ENCODE data around the gene WHRN. TPM values are rescaled to one million over a fixed set of nuclear protein-coding genes. Genes with fewer than 3 reads are reported as not detected.

Gene WHRN
- total RNA-seq, 5 donors from 2014 or later (not counting 1 experiment from before 2014, with no cell fraction given) = 11.4 to 46.0 (median 13.0) TPM

DNA sequence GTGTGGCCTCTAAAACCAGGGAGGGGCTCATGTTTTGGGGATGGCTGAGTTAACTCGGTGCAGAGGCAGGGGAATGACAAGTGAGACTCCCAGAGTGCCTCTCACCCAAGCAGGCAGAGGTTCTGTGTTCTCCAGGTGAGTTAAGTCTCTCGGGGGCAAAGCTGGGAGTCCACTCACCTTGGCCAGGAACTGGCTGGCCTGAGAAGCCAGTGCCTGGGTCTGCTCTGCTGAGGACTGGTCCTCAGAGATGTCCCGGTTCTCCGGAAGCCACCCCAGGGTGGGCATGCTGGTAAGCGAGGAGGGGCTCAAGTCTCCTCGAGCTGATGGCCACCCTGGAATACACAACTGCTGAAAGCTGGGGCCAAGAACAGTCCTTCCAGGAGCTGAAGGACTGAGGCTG lies 137.9 kb downstream of the WHRN start:
- ATAC-seq (replicated peaks in 1 of 4) = no peak
- no peak overlapping the region for H3K4me3 ChIP-seq (ENCODE audit: control insufficient read depth in 1 of 2, extremely low read depth in 1 of 2, low read length in 1 of 2)
- Mint-ChIP-seq H3K9me3 (no peaks in the 10 kb centered on the region), H3K4me1 (peaks cover 85 to 95% (median 90%) of the 10 kb centered on the region in 3 donors), H3K27me3 (no peaks in the 10 kb centered on the region), H3K27ac (peak overlapping the region; percentile 93 to 97), H3K4me3 (peak overlapping the region; percentile 53 to 77 (median 59)), H3K36me3 (peaks cover 56% of the 10 kb centered on the region)
- no peaks in the 10 kb centered on the region for H3K9me3 ChIP-seq
- DNase-seq = no peak
- peaks cover 6 to 88% of the 10 kb centered on the region in 2 donors for H3K36me3 ChIP-seq (ENCODE audit: control insufficient read depth in 2 of 2, extremely low read depth in 1 of 2, insufficient read depth in 1 of 2, low read length in 1 of 2)
- H3K27me3 ChIP-seq (replicated peaks in 1 of 2; ENCODE audit: control insufficient read depth in 2 of 2, extremely low read depth in 1 of 2, insufficient read depth in 2 of 2, low read length in 1 of 2) = no peaks in the 10 kb centered on the region
- ChIA-PET CTCF (interaction anchor here (0.5 to 4.7 kb wide), 8 partner anchors 18 to 286 kb away, joined by 3 to 25 read pairs (median 4); partner anchors contain the start of gene AKNA (in 1 of the 2)), POLR2A (interaction anchor here in 1 of 2 donors (1.2 to 2.7 kb wide), 4 partner anchors 16 to 30 kb away, joined by 3 to 16 read pairs (median 6); partner anchors contain the start of gene AKNA)
- H3K4me1 ChIP-seq (ENCODE audit: control insufficient read depth in 1 of 2, extremely low read depth in 1 of 2, insufficient read depth in 2 of 2, low read length in 2 of 2) = peaks cover 85 to 95% of the 10 kb centered on the region in 2 experiments
- peak overlapping the region; percentile 96 for H3K27ac ChIP-seq (ENCODE audit: low read length)
- 51% methylated on average over 4 of the region's 6 CpGs for WGBS (ENCODE audit: insufficient coverage)

DNA sequence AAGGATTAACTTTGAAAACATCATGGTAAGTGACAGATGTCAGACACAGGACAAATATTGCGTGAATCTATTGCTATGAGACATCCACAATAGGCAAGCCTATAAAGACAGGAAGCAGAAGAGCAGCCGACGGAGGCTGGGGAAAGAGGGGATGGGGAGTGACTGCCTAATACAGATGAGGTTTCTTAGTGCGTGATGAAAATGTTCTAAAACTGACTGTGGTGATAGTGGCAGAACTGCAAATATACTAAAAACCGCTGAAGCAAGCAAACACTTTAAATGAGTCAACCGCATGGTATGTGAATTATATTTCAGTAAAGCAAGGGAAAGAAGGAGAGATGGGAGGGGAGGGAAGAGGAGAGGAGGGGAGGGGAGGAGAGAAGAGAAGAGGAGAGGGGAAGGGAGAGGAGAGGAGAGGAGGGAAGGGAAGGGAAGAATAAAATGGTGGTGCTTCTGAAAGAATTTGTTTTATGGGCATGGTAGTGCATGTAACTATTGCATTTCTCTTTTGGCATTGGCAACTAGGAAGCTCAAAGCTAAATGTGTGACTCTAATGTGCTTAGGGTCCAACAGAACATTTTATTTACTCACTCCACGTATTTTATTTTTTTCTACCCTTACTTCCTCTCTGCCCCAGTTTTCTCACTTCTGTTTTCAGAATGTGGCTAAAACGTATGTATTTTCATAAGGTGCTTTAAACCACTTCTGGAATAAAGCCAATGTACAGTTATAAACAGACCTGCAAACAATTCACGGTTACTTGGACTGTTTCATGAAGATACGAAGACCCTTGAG lies 138.7 kb downstream of the WHRN start:
- no peaks in the 10 kb centered on the region for H3K9me3 Mint-ChIP-seq
- H3K4me1 Mint-ChIP-seq = peaks cover 82 to 94% (median 89%) of the 10 kb centered on the region in 3 donors
- POLR2A ChIA-PET = interaction anchor here (0.9 to 2.7 kb wide), 5 partner anchors 17 to 22 kb away, joined by 3 to 16 read pairs (median 6); partner anchors contain the start of gene AKNA (in 1 of the 2)
- H3K4me3 Mint-ChIP-seq = peak overlapping the region; percentile 53 to 77 (median 59)
- Histone ChIP-seq H3K27ac (ENCODE audit: low read length) (peak overlapping the region; percentile 96), H3K4me3 (ENCODE audit: control insufficient read depth in 1 of 2, extremely low read depth in 1 of 2, low read length in 1 of 2) (no peak overlapping the region), H3K4me1 (ENCODE audit: control insufficient read depth in 1 of 2, extremely low read depth in 1 of 2, insufficient read depth in 2 of 2, low read length in 2 of 2) (peaks cover 78 to 95% of the 10 kb centered on the region in 2 experiments), H3K36me3 (ENCODE audit: control insufficient read depth in 2 of 2, extremely low read depth in 1 of 2, insufficient read depth in 1 of 2, low read length in 1 of 2) (peaks cover 7 to 95% of the 10 kb centered on the region in 2 donors), H3K9me3 (no peaks in the 10 kb centered on the region), H3K27me3 (replicated peaks in 1 of 2; ENCODE audit: control insufficient read depth in 2 of 2, extremely low read depth in 1 of 2, insufficient read depth in 2 of 2, low read length in 1 of 2) (no peaks in the 10 kb centered on the region)
- CTCF ChIA-PET = interaction anchor here (0.6 to 4.7 kb wide), 5 partner anchors 19 to 287 kb away, joined by 3 to 25 read pairs (median 5); partner anchors contain the start of gene AKNA (in 1 of the 2)
- 5% methylated on average over 5 of the region's 10 CpGs for WGBS (ENCODE audit: insufficient coverage)
- peak overlapping the region; percentile 93 to 97 for H3K27ac Mint-ChIP-seq
- H3K36me3 Mint-ChIP-seq = peaks cover 57% of the 10 kb centered on the region
- ATAC-seq (replicated peaks in 1 of 4) (peak; percentile 60 to 82 (median 63)), DNase-seq (peak in 25 of 35 experiments; percentile 39 to 84 (median 54))
- no peaks in the 10 kb centered on the region for H3K27me3 Mint-ChIP-seq

DNA sequence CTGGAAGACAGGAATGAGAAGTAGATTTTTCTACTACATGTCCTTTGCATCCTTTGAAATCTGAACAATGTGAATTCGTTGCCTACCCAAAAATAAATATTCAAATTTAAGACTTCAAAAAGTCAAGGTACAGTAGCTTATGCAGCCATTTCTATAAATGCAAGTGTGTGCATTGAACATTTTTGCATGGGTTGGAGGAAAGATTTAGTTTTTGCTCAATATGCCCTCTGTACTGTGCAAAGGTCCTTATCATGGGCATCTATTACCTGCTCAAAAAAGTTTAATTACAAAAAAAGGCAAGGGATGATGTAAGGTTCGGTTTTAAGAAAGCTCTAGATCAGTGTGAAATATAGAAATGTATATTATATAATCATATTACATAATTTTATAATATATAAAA lies 140.1 kb downstream of the WHRN start:
- Histone ChIP-seq H3K9me3 (no peaks in the 10 kb centered on the region), H3K27ac (ENCODE audit: low read length) (peak overlapping the region; percentile 79), H3K36me3 (ENCODE audit: control insufficient read depth in 2 of 2, extremely low read depth in 1 of 2, insufficient read depth in 1 of 2, low read length in 1 of 2) (peaks cover 13 to 96% of the 10 kb centered on the region in 2 donors), H3K4me3 (ENCODE audit: control insufficient read depth in 1 of 2, extremely low read depth in 1 of 2, low read length in 1 of 2) (no peak overlapping the region), H3K4me1 (ENCODE audit: control insufficient read depth in 1 of 2, extremely low read depth in 1 of 2, insufficient read depth in 2 of 2, low read length in 2 of 2) (peaks cover 65 to 95% of the 10 kb centered on the region in 2 experiments), H3K27me3 (replicated peaks in 1 of 2; ENCODE audit: control insufficient read depth in 2 of 2, extremely low read depth in 1 of 2, insufficient read depth in 2 of 2, low read length in 1 of 2) (no peaks in the 10 kb centered on the region)
- peak overlapping the region; percentile 95 to 96 for H3K27ac Mint-ChIP-seq
- H3K4me1 Mint-ChIP-seq = peaks cover 86 to 95% (median 91%) of the 10 kb centered on the region in 3 donors
- H3K4me3 Mint-ChIP-seq = peak overlapping the region in 1 of 3 donors; percentile 60
- H3K36me3 Mint-ChIP-seq = peaks cover 68% of the 10 kb centered on the region
- POLR2A ChIA-PET = interaction anchor here (0.6 to 2.7 kb wide), 6 partner anchors 17 to 286 kb away, joined by 3 to 16 read pairs (median 5); no protein-coding TSS in a partner anchor
- DNase-seq (no peak), ATAC-seq (replicated peaks in 1 of 4) (no peak)
- no CpG with 5 or more reads among the region's 2 CpGs for whole genome bisulfite sequencing (ENCODE audit: insufficient coverage)
- H3K9me3 Mint-ChIP-seq = no peaks in the 10 kb centered on the region
- CTCF ChIA-PET = interaction anchor here (0.7 to 4.7 kb wide), 4 partner anchors 19 to 288 kb away, joined by 3 to 25 read pairs (median 4); partner anchors contain the start of gene AKNA (in 1 of the 2)
- no peaks in the 10 kb centered on the region for H3K27me3 Mint-ChIP-seq

DNA sequence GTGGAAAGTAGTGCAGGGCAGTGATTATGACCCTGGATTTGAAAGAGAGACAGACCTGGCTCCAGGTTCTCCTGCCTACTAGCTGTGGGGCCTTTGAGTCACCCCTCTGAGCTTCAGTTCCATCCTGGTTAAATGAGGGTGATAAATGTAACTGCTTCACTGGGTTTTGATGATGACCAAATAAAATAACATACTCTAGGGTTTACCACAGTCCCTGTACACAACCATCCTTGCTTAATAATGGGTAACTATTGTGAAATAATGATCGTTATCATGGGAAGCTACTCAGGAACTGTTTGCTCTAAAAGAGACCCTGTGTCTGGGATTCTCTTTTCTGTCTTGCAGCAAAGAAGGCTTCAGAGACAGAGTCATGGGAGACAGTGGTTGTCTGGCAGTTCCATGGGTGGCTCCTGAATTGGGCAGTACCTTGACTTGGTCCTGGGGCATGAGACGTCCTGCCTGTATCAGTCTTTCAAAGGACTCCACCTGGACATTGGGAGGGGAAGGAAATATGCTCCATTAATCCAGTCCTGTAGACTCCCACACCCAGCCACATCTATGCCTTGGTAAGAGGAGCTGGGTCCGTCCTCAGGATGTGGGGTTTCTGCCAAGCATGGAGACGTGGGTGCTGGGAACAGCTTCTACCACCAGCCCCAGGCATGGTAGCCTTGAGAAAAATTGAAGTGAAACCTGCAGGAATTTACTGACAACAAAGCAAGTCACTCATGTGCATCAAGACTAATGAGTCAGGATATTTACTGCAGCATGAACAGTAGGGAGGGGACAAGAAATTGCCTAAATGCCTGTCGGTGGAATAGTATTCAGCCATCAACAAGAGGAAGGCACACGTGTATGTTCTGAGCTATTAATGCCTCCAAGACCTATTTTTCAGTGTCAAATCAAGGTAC lies 140.9 kb downstream of the WHRN start:
- Histone ChIP-seq H3K27ac (ENCODE audit: low read length) (peak overlapping the region; percentile 79), H3K9me3 (no peaks in the 10 kb centered on the region), H3K36me3 (ENCODE audit: control insufficient read depth in 2 of 2, extremely low read depth in 1 of 2, insufficient read depth in 1 of 2, low read length in 1 of 2) (peaks cover 14 to 96% of the 10 kb centered on the region in 2 donors), H3K4me1 (ENCODE audit: control insufficient read depth in 1 of 2, extremely low read depth in 1 of 2, insufficient read depth in 2 of 2, low read length in 2 of 2) (peaks cover 57 to 95% of the 10 kb centered on the region in 2 experiments), H3K27me3 (replicated peaks in 1 of 2; ENCODE audit: control insufficient read depth in 2 of 2, extremely low read depth in 1 of 2, insufficient read depth in 2 of 2, low read length in 1 of 2) (no peaks in the 10 kb centered on the region), H3K4me3 (ENCODE audit: control insufficient read depth in 1 of 2, extremely low read depth in 1 of 2, low read length in 1 of 2) (no peak overlapping the region)
- Mint-ChIP-seq H3K4me3 (peak overlapping the region; percentile 6 to 60 (median 47)), H3K27ac (peak overlapping the region; percentile 95 to 96), H3K9me3 (no peaks in the 10 kb centered on the region), H3K27me3 (no peaks in the 10 kb centered on the region), H3K36me3 (peaks cover 70% of the 10 kb centered on the region), H3K4me1 (peaks cover 84 to 93% (median 90%) of the 10 kb centered on the region in 3 donors)
- ATAC-seq (replicated peaks in 1 of 4) (no peak), DNase-seq (no peak)
- 70% methylated on average over 2 of the region's 6 CpGs for WGBS (ENCODE audit: insufficient coverage)
- POLR2A ChIA-PET = interaction anchor here (0.6 to 1.5 kb wide), 5 partner anchors 9 to 34 kb away, joined by 3 to 6 read pairs (median 5); no protein-coding TSS in a partner anchor
- CTCF ChIA-PET = interaction anchor here in 1 of 2 donors (1.1 to 4.7 kb wide), 3 partner anchors 24 to 41 kb away, joined by 4 to 25 read pairs (median 5); partner anchors contain the start of gene AKNA

DNA sequence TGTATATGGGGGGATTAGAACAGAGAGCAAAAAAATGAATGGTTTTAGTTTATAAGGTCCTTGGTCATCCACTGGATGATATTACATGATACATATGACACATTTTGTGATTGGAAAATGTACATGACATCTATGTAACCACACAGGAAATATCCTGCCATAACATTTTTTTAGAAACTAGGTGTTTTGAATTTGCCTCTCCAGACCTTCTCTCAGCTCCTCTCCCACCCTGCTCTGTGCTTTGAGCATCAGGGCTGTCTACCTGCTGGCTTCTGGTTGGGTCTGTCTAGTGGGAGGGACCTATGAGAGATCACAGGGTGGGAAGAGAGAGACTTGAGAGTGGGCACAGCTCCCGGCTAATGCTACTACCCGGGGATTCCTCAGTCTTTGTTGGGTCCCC lies 141.8 kb downstream of the WHRN start:
- peaks cover 17 to 97% of the 10 kb centered on the region in 2 donors for H3K36me3 ChIP-seq (ENCODE audit: control insufficient read depth in 2 of 2, extremely low read depth in 1 of 2, insufficient read depth in 1 of 2, low read length in 1 of 2)
- no peaks in the 10 kb centered on the region for H3K27me3 ChIP-seq (replicated peaks in 1 of 2; ENCODE audit: control insufficient read depth in 2 of 2, extremely low read depth in 1 of 2, insufficient read depth in 2 of 2, low read length in 1 of 2)
- peak overlapping the region; percentile 95 to 96 for H3K27ac Mint-ChIP-seq
- peaks cover 47 to 90% of the 10 kb centered on the region in 2 experiments for H3K4me1 ChIP-seq (ENCODE audit: control insufficient read depth in 1 of 2, extremely low read depth in 1 of 2, insufficient read depth in 2 of 2, low read length in 2 of 2)
- ChIA-PET CTCF (interaction anchor here in 1 of 2 donors (0.7 to 1.9 kb wide), 3 partner anchors 9 to 42 kb away, joined by 3 to 5 read pairs (median 3); no protein-coding TSS in a partner anchor), POLR2A (interaction anchor here (0.6 to 1.5 kb wide), 4 partner anchors 8 to 22 kb away, joined by 3 to 5 read pairs (median 4); no protein-coding TSS in a partner anchor)
- no peaks in the 10 kb centered on the region for H3K9me3 Mint-ChIP-seq
- H3K4me3 Mint-ChIP-seq = peak overlapping the region; percentile 28 to 60 (median 47)
- H3K27me3 Mint-ChIP-seq = no peaks in the 10 kb centered on the region
- 0% methylated on average over 2 of the region's 2 CpGs for WGBS (ENCODE audit: insufficient coverage)
- H3K9me3 ChIP-seq = no peaks in the 10 kb centered on the region
- DNase-seq (peak in 13 of 35 experiments; percentile 17 to 73 (median 41)), ATAC-seq (replicated peaks in 1 of 4) (peak; percentile 41 to 60 (median 49))
- peaks cover 71% of the 10 kb centered on the region for H3K36me3 Mint-ChIP-seq
- H3K27ac ChIP-seq (ENCODE audit: low read length) = peak overlapping the region; percentile 79
- peaks cover 85 to 90% (median 86%) of the 10 kb centered on the region in 3 donors for H3K4me1 Mint-ChIP-seq
- no peak overlapping the region for H3K4me3 ChIP-seq (ENCODE audit: control insufficient read depth in 1 of 2, extremely low read depth in 1 of 2, low read length in 1 of 2)

Data from T-cell (primary cell).